SKM-1 (cell line): ENCODE results near the gene BUD31.
"Not testable (repeated sequence)": the region's sequence is repeated elsewhere in the genome, so short reads cannot be mapped to it uniquely, and the experiment has no call there.

Experiments used
- DNase-seq: peaks from one replicate; lab custom pipeline; 2025; ENCODE audit not compliant: unreplicated experiment; lab: John Stamatoyannopoulos, UW

BUD31 gene

GRCh38 chr7:99397297-99397983, 11.3 kb upstream of the BUD31 start:
- no peak for DNase-seq

- DNase-seq = no peak
Observed at GRCh38 chr7:99398891-99399445, 9.8 kb upstream of the BUD31 start.

DNA sequence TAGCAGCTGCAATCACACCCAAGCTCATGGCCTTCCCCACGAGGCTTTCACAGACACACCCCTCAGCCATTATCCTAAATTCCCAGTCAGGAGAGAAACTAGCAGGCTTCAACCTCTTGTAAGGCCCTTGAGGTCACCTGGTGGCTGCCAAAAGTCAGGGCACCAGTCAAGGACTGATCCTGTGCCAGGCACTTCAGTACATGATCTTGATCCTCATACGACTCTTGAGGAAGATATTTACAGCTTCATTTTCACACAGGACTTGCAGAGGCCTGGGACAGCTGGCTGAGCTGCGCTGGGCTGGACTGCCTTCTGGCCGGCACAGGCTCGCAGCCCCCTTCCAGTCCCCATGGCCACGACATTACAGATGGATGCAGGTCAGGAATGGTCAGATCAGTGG, 9.2 kb upstream of the BUD31 start:
- DNase-seq = no peak

DNA sequence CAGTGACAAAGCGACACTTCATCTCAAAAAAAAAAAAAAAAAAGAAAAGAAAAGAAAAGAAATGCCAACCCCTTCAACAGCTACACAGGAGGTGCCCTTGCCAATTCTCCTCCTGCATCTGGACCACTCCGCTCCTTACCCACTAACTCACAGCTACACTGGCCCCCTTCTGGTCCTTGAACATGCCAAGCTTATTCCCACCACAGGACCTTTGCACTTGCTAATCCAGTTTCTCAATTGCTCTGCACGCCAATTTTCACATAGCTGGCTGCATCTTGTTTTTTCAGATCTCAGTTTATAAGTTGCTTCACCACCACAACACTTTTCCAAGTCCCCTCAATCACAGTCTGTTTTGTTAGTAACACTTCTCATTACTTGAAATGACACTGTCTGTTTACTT, 5.9 kb upstream of the BUD31 start:
- no peak for DNase-seq

DNA sequence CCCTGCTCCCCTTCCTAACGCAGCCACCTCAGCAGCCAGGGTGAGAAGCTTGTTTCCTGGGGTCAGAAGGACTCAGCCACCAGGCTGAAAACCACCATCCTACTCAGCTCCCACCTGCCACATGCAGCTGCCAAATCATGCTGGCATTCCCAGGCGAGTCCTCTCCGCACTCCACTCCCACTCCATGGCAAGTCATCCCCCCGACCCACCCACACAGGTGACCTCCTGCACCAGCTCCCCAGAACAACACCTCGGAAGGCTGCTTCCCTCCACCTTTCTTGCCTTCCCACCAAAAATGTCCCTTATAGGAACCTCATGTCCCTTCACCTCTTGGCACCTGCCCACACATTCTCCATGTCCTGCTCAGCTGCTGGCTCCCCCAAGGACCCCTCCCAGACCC, 5.0 kb upstream of the BUD31 start:
- no peak for DNase-seq

DNA sequence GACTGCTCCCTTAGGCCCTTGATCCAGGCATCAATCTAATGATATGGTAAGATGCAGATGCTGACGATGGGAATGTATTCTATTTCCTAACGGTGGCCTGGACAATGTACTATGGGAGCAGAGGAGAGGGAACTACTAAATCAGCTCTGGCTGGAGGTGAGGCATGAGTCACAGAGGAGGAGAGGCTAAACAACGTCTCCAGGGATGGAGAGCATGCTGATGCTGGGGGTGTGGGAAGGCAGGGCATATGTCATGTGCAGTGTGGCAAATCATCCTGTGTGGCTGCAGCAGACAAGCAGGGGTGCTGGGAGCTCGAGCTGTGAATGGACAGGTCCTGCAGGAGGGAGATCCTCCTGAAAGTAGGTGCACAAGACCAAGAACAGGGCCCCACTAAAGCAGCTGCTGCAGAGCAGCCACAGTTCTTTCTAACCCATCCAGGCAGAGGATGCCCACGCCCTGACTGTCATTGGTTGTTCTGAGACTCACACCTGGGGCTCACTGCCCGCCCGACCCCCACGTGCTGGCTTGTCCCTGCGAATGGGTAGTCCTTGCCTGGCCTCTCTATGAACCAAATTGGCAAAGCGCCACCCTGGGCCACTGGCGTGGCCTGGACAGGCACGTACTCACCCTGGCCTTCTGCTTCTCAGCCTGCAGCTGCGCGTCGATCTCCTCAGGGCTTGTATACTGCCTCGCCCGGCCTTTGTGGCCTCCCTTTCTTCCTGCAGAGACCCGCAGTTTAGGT, 4.4 kb upstream of the BUD31 start:
- DNase-seq = no peak

DNA sequence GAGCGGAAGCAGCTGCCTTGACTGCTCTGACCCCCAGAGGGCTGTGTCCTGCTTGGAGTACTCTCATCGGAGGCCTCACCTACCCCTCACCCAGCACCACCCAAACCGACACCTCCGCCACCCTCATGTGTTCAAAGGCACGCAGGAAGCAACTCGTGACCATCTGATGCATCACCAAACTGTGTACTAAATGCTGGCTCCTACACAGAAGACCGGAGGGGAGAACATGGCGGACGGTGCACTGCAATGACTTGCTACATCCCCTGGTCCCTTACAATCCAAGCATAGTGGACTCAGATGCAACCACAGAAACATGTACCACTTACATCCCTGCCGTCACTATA, 3.8 kb upstream of the BUD31 start:
- DNase-seq = no peak

GRCh38 chr7:99406557-99406956, 2.2 kb upstream of the BUD31 start:
- no peak for DNase-seq

- DNase-seq = no peak
Observed at GRCh38 chr7:99407872-99408378, 844 bp upstream of the BUD31 start.

DNA sequence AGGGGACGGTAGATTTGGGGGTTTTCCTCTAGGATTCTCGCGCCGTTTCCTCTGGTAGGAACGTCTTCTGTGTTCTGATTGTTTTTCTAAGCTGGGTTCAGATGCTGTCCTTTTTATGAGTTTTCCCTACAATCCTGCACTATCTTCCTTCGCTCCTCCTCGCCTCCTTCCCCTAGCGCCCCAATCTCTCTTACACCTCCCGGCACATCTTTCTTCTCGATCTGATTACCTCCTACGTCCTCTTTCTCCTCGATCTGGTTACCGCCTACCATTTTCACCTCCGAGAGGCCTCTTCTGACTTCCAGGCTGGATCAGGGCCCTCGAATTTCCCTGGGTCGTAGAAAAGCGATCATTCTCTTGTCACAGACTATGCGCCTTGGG, 413 bp downstream of the BUD31 start:
- DNase-seq = no peak

DNA sequence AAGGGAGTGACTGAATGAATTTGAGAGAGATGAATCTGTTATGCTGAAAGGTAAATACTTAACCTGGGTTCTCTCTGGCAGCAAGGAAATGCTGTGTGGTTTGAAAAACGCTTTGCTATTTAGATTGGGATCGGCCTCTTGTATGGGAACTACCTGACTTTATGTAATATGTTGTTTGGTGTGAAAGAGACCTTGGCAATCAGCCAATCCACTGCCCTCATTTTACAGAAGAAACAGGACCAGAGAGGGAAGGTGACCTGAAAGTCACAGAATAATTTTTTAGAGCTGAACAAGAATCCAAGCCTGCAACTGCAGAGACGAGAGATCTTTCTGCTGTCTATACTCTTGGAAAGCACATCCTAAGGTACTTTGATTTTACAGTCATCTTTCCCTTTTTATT, 1.0 kb downstream of the BUD31 start:
- no peak for DNase-seq

GRCh38 chr7:99410635-99411034, 1.9 kb downstream of the BUD31 start:
- no peak for DNase-seq

DNA sequence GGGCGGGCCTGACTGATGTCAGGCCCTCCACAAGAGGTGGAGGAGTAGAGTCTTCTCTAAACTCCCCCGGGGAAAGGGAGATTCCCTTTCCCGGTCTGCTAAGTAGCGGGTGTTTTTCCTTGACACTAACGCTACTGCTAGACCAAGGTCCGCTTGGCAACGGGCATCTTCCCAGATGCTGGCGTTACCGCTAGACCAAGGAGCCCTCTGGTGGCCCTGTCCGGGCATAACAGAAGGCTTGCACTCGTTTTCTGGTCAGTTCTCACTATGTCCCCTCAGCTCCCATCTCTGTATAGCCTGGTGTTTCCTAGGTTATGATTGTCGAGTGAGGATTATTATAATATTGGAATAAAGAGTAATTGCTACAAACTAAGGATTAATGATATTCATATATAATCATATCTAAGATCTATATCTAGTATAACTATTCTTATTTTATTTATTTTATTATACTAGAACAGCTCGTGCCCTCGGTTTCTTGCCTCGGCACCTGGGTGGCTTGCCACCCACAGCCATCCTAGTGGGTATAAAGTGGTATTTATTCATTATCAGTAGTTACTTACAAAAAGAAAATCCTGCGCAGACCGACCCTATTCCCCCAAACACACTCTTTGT, 6.9 kb downstream of the BUD31 start:
- not testable (repeated sequence) for DNase-seq

DNA sequence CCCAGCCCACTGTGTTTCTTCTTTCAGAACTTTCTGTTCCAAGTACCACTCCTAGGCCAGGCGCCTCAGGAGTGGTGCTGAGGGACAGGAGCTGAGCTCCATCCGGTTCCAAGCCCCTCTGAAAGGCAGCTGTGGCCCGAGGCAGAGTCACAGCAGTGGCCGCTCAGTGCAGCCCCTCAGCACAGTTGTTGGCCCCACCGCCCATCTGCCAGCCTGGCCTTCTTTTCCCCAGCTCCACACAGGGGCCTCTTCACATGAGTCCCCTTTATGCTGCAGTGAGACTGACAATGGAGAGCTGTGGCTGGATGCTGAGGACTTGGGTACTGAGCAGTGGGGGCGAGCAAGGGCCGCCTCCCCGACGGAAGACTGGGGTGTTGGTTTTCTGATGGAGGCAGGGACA, 9.5 kb downstream of the BUD31 start:
- no peak for DNase-seq

- DNase-seq = no peak
Observed at GRCh38 chr7:99419323-99420021, 10.7 kb downstream of the BUD31 start.

- no peak for DNase-seq
Observed at GRCh38 chr7:99420213-99420612, 11.4 kb downstream of the BUD31 start.

GRCh38 chr7:99420986-99421385, 12.2 kb downstream of the BUD31 start:
- no peak for DNase-seq

DNA sequence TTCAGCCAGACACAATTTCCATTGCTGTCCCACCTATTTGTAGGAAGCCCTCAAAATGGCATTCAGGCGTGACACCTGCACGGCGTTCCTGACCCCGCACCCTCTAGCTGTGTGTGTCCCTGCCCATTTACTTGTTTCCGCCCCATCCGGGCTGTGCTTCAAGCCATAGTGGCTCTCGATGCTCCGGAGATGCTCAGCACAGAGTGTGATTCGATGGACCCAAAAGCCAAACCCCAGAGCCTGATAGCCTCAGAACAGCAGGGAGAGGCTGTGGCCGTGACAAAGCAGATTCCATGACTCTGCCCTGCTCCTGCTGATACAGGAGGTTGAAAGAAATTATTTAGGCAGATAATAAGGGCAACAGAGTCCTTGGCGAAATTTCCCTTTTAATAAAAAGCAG, 13.4 kb downstream of the BUD31 start:
- no peak for DNase-seq

GRCh38 chr7:99422625-99423024, 13.9 kb downstream of the BUD31 start:
- no peak for DNase-seq

DNA sequence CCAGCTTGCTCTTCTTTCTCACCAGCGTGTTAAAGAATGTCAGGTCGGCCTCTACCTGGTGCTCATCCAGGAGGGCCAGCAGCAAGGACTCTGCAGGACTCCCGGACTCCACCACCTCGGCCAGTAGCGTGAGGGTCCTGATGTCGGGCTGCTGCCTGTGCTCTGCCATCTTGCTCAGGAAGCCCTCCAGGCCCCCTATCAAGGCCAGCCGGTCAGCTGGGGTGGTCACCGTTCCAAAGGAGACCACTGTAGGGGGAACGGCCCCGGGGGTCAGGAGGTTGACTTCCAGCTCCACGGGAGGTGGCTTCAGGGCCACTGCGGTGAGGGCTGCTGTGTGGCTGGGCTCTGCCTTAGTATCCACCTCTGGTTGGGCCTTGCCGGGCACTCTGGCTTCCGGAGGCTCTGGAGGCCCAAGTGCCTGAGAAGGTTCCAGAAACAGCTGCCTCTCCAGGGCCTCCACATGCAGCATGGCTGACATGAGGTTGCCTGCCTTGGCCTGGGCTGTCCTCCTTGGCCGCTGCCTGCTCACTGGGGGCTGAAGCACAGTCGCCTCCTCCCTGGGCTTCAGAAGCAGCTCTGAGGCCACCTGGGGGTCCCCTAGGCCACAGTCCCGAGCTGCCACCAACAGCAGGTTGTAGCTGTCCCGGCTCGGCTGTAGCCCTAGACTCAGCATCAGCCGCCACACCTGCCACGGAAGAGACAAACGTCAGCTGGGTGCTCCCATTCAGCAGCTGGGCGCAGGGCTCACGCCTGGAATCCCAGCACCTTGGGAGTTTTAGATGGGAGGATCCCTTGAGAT, 16.4 kb downstream of the BUD31 start:
- no peak for DNase-seq
